ENCODE data around the gene CLRN2.

DNA sequence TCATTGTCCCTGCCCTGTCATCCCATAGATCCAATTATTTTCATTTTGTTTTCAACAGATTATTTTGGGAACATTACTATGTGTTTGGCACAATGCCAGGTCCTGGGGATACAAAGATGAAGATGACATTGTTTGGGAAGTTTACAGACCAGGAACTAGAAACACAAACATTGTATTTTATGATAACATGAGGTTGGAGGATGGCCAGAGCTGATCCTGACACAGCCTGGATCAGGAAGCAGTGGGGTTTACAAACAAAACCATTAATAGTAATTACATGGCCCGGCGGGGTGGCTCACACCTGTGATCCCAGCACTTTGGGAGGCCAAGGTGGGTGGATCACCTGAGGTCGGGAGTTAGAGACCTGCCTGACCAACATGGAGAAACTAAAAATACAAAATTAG is 29.9 kb downstream of the CLRN2 start:
- no peak for TF ChIP-seq CTCF (IDR thresholded peaks at IDR 0.05)
- TF ChIP-seq POLR2A (IDR thresholded peaks at IDR 0.05) = no peak

All from lower leg skin (tissue), 3 donors.